GM12878 (cell line): ENCODE measurements around the gene TCF4. TPM values are rescaled to one million over a fixed set of nuclear protein-coding genes. Genes with fewer than 3 reads are reported as not detected.

ENCODE experiments used
- ATAC-seq: fragments of 200-7000 bp; cut with Tn5 transposase; 3 replicates; pipeline ENCODE4 v1.9.1; 2020; ENCODE audit warnings: mild to moderate bottlenecking, moderate library complexity
- BruUV-seq: library from RNA; stranded (reverse); fragments of 400-500 nt; replicated peaks from 2 replicates; lab custom pipeline; 2021; lab: Mats Ljungman, UMichigan
- CTCF ChIA-PET: fragments of 300-600 bp; sonication (Branson Sonifier 250); formaldehyde crosslinking; extraction: SDS; loops from one replicate; lab custom pipeline; 2021; ENCODE audit warnings: inconsistent platforms; lab: Yijun Ruan, JAX
- POLR2A ChIA-PET: fragments of 350-600 bp; formaldehyde crosslinking; extraction: SDS; loops from one replicate; lab custom pipeline; 2021; ENCODE audit warnings: inconsistent platforms; lab: Charles Lee
- RAD21 ChIA-PET: fragments of 300-600 bp; sonication (Branson Sonifier 250); formaldehyde crosslinking; loops from one replicate; lab custom pipeline; 2023; ENCODE audit warnings: antibody characterized with exemption; ENCODE audit not compliant: unreplicated experiment; lab: Charles Lee
- SMC1A ChIA-PET: fragments of 300-600 bp; sonication (Branson Sonifier 250); formaldehyde crosslinking; loops from one replicate; lab custom pipeline; 2023; ENCODE audit not compliant: unreplicated experiment, uncharacterized antibody; lab: Charles Lee
- DNase-seq: peaks from one replicate; pipeline ENCODE4 v3.0.0-alpha.2; 2011; ENCODE audit warnings: low read depth, low spot score
- FAIRE-seq: peaks from 3 replicates; lab custom pipeline; 2011; peaks lifted over from hg19 to GRCh38; lab: Jason Lieb, UNC
- H2AFZ ChIP-seq: 2 replicates; pipeline ENCODE4 v1.6.0; 2011; ENCODE audit warnings: low read depth, low read length, control low read depth; ENCODE audit not compliant: control insufficient read depth
- H3K27ac ChIP-seq: 2 replicates; pipeline ENCODE4 v1.5.1; 2011; ENCODE audit warnings: control low read depth; ENCODE audit not compliant: control insufficient read depth, insufficient read depth
- H3K27me3 ChIP-seq, 2 experiments: replicated peaks in 1 of 2; 2 replicates each; pipeline versions ENCODE4 v1.6.0 to v1.6.1; 2011; ENCODE audit warnings: low read length in 1 of 2; ENCODE audit not compliant: control insufficient read depth in 2 of 2, insufficient read depth in 2 of 2
- H3K36me3 ChIP-seq, 2 experiments: 2 replicates each; pipeline ENCODE4 v1.5.1; 2011; ENCODE audit warnings: low read length in 1 of 2; ENCODE audit not compliant: control insufficient read depth in 2 of 2, insufficient read depth in 2 of 2
- H3K4me1 ChIP-seq: 2 replicates; pipeline ENCODE4 v1.6.1; 2011; ENCODE audit warnings: mild to moderate bottlenecking, low read length, moderate library complexity, mixed read lengths; ENCODE audit not compliant: control insufficient read depth, insufficient read depth
- H3K4me2 ChIP-seq: 2 replicates; pipeline ENCODE4 v1.6.0; 2011; ENCODE audit warnings: control low read depth; ENCODE audit not compliant: control insufficient read depth, insufficient read depth
- H3K4me3 ChIP-seq: fragments of 200-600 bp; sonication (generic); 2 replicates; pipeline ENCODE4 v1.5.1; 2016
- H3K79me2 ChIP-seq: 2 replicates; pipeline ENCODE4 v1.6.0; 2011; ENCODE audit warnings: low read length; ENCODE audit not compliant: control insufficient read depth, insufficient read depth
- H3K9ac ChIP-seq: 2 replicates; pipeline ENCODE4 v1.8.0; 2011; ENCODE audit warnings: low read length, control low read depth, mixed read lengths; ENCODE audit not compliant: control insufficient read depth, insufficient read depth
- H3K9me3 ChIP-seq: replicated peaks from 3 replicates; pipeline ENCODE4 v1.5.1; 2011; ENCODE audit warnings: mild to moderate bottlenecking, low read length; ENCODE audit not compliant: control insufficient read depth, insufficient read depth
- H4K20me1 ChIP-seq: 2 replicates; pipeline ENCODE4 v1.6.0; 2011; ENCODE audit not compliant: control insufficient read depth, insufficient read depth
- CHD1 ChIP-seq: IDR thresholded peaks from 2 replicates; pipeline ENCODE4 v1.6.1; 2012; ENCODE audit warnings: low read depth, low read length, improper control_type of control experiment
- KDM1A ChIP-seq: fragments of 200-600 bp; sonication (generic); IDR thresholded peaks from 2 replicates; pipeline ENCODE4 v1.6.1; 2016; ENCODE audit warnings: borderline replicate concordance
- MEF2A ChIP-seq: IDR thresholded peaks from 2 replicates; pipeline ENCODE4 v1.6.1; 2011; ENCODE audit warnings: low read depth, mild to moderate bottlenecking, low read length, moderate library complexity; ENCODE audit not compliant: insufficient read depth
- MXI1 ChIP-seq: fragments of 150-350 bp; IDR thresholded peaks from 2 replicates; pipeline ENCODE4 v1.6.1; 2011; ENCODE audit warnings: low read depth, mild to moderate bottlenecking, inconsistent platforms, low read length, improper control_type of control experiment
- MYB ChIP-seq: fragments of 150-350 bp; IDR thresholded peaks from 2 replicates; pipeline ENCODE4 v1.6.1; 2014; ENCODE audit warnings: mild to moderate bottlenecking, low read depth, low read length, borderline replicate concordance
- PAX5 ChIP-seq: IDR thresholded peaks from 2 replicates; pipeline ENCODE4 v1.6.1; 2011; ENCODE audit warnings: low read depth, low read length, borderline replicate concordance
- RAD21 ChIP-seq: IDR thresholded peaks from 2 replicates; pipeline ENCODE4 v1.6.1; 2011; ENCODE audit warnings: mild to moderate bottlenecking, low read depth, low read length, moderate library complexity; ENCODE audit not compliant: insufficient read depth
- RFX5 ChIP-seq: IDR thresholded peaks from 2 replicates; pipeline ENCODE4 v1.6.1; 2011; ENCODE audit warnings: low read depth, low read length, improper control_type of control experiment
- SMAD1 ChIP-seq: fragments of 450-650 bp; IDR thresholded peaks from 2 replicates; pipeline ENCODE4 v1.6.1; 2018; ENCODE audit warnings: mild to moderate bottlenecking, low read depth; ENCODE audit not compliant: partially characterized antibody
- TBL1XR1 ChIP-seq: IDR thresholded peaks from 2 replicates; pipeline ENCODE4 v1.6.1; 2012; ENCODE audit warnings: low read depth, low read length, improper control_type of control experiment
- TCF3 ChIP-seq: IDR thresholded peaks from 2 replicates; pipeline ENCODE4 v1.6.1; 2012; ENCODE audit warnings: low read depth, mild to moderate bottlenecking, low read length, borderline replicate concordance; ENCODE audit not compliant: insufficient read depth
- WGBS: methylation state at CpG from one replicate; pipeline ENCODE4 v1.1.6; 2016; ENCODE audit warnings: low lambda C conversion rate; ENCODE audit not compliant: insufficient replicate concordance, insufficient coverage; ENCODE audit errors: missing lambda C conversion rate; 5-methylcytosine and 5-hydroxymethylcytosine counted together
- in situ Hi-C: fragments of 300-500 bp; cut with MboI; formaldehyde crosslinking; loops from 9 replicates; pipeline ENCODE4 v1.14.3; 2018; ENCODE audit warnings: mixed read lengths
- intact Hi-C: fragments of 100-400 bp; cut with micrococcal nuclease; formaldehyde crosslinking; loops from one replicate; pipeline ENCODE4 v1.14.2; 2022; ENCODE audit not compliant: unreplicated experiment
- polyA plus RNA-seq, 11 experiments: library from polyadenylated mRNA; depleted of rRNA in 4 of 11; unstranded in 6 of 11; stranded (reverse) in 5 of 11; fragments of >200 nt; fragmentation: Nextera tagmentation in 4 of 11; fragmentation: Illumina TruSeq in 1 of 11; extraction: Ambion mirVana in 4 of 11; extraction: Trizol in 1 of 11; gene quantifications; 1 replicate in 1 of 11; 2 replicates in 10 of 11; pipeline versions ENCODE4 v1.2.1 to v1.2.3, GENCODE V29; 2011 to 2016; ENCODE audit warnings: inconsistent platforms in 2 of 11, missing spikeins in 2 of 11, low read depth in 1 of 11
- total RNA-seq, 4 experiments: library from RNA; depleted of rRNA in 3 of 4; stranded (reverse); fragments of >200 nt in 3 of 4; fragmentation: Illumina TruSeq in 1 of 4; extraction: Trizol in 1 of 4; gene quantifications; 2 replicates each; pipeline versions ENCODE4 v1.2.1 to v1.2.3, GENCODE V29; 2013 to 2021
- TF ChIP-seq, protein P1 (sequence below): fragments of 450-650 bp; IDR thresholded peaks from 2 replicates; pipeline ENCODE4 v1.6.1; 2014; ENCODE audit warnings: mild to moderate bottlenecking

Gene TCF4
- total and polyA plus RNA-seq, 10 of the 15 experiments (the other 5 are each of a cell fraction or from before 2014, with no cell fraction given), result 15.2 to 94.0 (median 31.5) TPM

DNA sequence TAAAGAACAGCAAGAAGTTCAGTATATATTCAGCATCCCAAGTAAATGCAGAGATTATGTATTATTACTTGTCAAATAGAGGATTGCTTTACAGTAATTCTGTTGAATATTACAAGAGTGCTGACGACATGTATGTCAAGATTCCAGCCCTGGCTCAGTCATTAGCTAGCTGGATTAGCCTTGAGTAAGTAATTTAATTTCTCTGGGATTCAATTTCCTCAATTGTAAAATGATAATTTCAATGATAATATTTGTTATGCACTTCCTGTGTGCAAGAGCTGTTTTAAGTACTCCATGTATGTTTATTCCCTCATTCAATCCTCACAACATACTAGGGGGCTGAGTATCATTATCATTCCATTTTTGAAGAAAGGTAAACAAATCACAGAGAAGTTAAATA lies 44.0 kb downstream of the TCF4 start:
- no peaks in the 10 kb centered on the region for H3K9me3 ChIP-seq
- no peaks in the 10 kb centered on the region for H3K27me3 ChIP-seq
- in situ Hi-C loops, result no loop called here
- H3K27ac ChIP-seq, result no peak overlapping the region
- H3K4me3 ChIP-seq, result no peak overlapping the region
- intact Hi-C loops, result no loop called here
- ATAC-seq (no peak), DNase-seq (no peak), FAIRE-seq (no peak)
- no peaks in the 10 kb centered on the region for H3K4me1 ChIP-seq
- CTCF ChIA-PET, result no interaction called here
- no TSS peak for BruUV-seq
- RAD21 ChIA-PET, result no interaction called here
- WGBS, result 0% methylated on average over 1 of the region's 1 CpG
- POLR2A ChIA-PET, result no interaction called here
- H3K36me3 ChIP-seq, result no peaks in the 10 kb centered on the region
- TF ChIP-seq TBL1XR1 (no peak), RAD21 (no peak)
- H4K20me1 ChIP-seq, result no peaks in the 10 kb centered on the region
- no peaks in the 10 kb centered on the region for H3K79me2 ChIP-seq
- H3K4me2 ChIP-seq, result no peak overlapping the region
- H3K9ac ChIP-seq, result no peak overlapping the region
- H2AFZ ChIP-seq, result no peak overlapping the region
- SMC1A ChIA-PET, result no interaction called here

DNA sequence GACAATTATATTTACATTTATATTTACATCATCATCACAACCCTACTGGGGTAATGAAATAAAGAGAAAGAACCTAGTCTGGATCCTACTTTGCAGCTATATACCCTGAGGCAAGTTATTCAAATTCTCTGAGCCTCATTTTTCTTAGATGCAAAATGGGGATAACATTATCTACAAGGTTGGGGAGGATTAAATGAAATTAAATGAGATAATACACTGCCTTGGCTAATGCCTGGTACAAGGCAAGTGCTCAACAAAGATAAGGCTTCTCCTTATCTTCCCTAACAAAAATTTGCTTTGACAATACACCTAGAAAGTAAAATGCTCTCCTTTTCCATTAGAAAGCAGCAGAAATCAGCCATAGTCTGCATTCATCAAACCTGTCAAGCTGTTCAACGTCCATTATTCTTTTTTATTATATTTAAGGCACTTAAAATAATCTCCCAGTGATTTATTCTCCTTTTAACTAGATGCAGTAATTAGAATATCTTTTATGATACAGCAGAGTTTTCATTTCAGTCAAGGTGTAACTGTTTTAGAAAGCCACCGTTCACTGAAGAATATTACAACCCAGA lies 44.8 kb downstream of the TCF4 start:
- intact Hi-C loops, result no loop called here
- ChIA-PET SMC1A (no interaction called here), RAD21 (no interaction called here), CTCF (no interaction called here), POLR2A (no interaction called here)
- Histone ChIP-seq H3K27me3 (no peaks in the 10 kb centered on the region), H3K4me2 (no peak overlapping the region), H3K9me3 (no peaks in the 10 kb centered on the region), H3K79me2 (no peaks in the 10 kb centered on the region), H2AFZ (no peak overlapping the region), H3K4me1 (no peaks in the 10 kb centered on the region), H3K36me3 (no peaks in the 10 kb centered on the region), H3K9ac (no peak overlapping the region), H3K4me3 (no peak overlapping the region), H3K27ac (no peak overlapping the region), H4K20me1 (no peaks in the 10 kb centered on the region)
- FAIRE-seq, result no peak
- no TSS peak for BruUV-seq
- 0% methylated on average over 2 of the region's 2 CpGs for WGBS
- DNase-seq, result no peak
- ATAC-seq, result no peak
- no peak for TF ChIP-seq RFX5
- TF ChIP-seq, protein P1, sequence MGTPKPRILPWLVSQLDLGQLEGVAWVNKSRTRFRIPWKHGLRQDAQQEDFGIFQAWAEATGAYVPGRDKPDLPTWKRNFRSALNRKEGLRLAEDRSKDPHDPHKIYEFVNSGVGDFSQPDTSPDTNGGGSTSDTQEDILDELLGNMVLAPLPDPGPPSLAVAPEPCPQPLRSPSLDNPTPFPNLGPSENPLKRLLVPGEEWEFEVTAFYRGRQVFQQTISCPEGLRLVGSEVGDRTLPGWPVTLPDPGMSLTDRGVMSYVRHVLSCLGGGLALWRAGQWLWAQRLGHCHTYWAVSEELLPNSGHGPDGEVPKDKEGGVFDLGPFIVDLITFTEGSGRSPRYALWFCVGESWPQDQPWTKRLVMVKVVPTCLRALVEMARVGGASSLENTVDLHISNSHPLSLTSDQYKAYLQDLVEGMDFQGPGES, result no peak
- no peak for TF ChIP-seq PAX5
- TF ChIP-seq MYB, result no peak
- TF ChIP-seq MXI1, result no peak
- TF ChIP-seq MEF2A, result no peak
- TF ChIP-seq CHD1, result no peak
- TF ChIP-seq TCF3, result no peak
- no peak for TF ChIP-seq SMAD1
- TF ChIP-seq KDM1A, result no peak
- in situ Hi-C loops, result no loop called here
